Type B pancreatic cell (in vitro differentiated cells): ENCODE data around the gene MED15. TPM values are rescaled to one million over a fixed set of nuclear protein-coding genes. Genes with fewer than 3 reads are reported as not detected.

Source experiments
- DNase-seq: peaks from one replicate; pipeline ENCODE4 v3.0.0; 2021; ENCODE audit warnings: mixed read lengths; ENCODE audit not compliant: unreplicated experiment; ENCODE audit errors: extremely low spot score
- H3K27ac Mint-ChIP-seq: 2 replicates; pipeline ENCODE4 v1.8.0; 2021; ENCODE audit warnings: mild to moderate bottlenecking, mixed read lengths
- H3K27me3 Mint-ChIP-seq: 2 replicates; pipeline ENCODE4 v1.8.0; 2021; ENCODE audit warnings: mixed read lengths
- H3K36me3 Mint-ChIP-seq: 2 replicates; pipeline ENCODE4 v1.8.0; 2021; ENCODE audit warnings: mixed read lengths
- H3K4me1 Mint-ChIP-seq: one replicate; pipeline ENCODE4 v1.8.0; 2021; ENCODE audit warnings: mixed read lengths; ENCODE audit not compliant: unreplicated experiment
- H3K4me3 Mint-ChIP-seq: 2 replicates; pipeline ENCODE4 v1.8.0; 2021; ENCODE audit warnings: mild to moderate bottlenecking, mixed read lengths
- H3K9me3 Mint-ChIP-seq: 2 replicates; pipeline ENCODE4 v1.8.0; 2021; ENCODE audit warnings: mixed read lengths
- total RNA-seq: library from RNA; stranded (reverse); gene quantifications from 2 replicates; pipeline ENCODE4 v1.2.1, GENCODE V29; 2021; ENCODE audit warnings: low replicate concordance
- TF ChIP-seq, protein P1 (sequence below): fragments of 200-600 bp; sonication (generic); conservative IDR thresholded peaks from 2 replicates; pipeline ENCODE4 v1.5.0; 2021; ENCODE audit warnings: antibody characterized with exemption, mild to moderate bottlenecking

The MED15 gene
- total RNA-seq, 1 donor from 2014 or later = 90.8 TPM

DNA sequence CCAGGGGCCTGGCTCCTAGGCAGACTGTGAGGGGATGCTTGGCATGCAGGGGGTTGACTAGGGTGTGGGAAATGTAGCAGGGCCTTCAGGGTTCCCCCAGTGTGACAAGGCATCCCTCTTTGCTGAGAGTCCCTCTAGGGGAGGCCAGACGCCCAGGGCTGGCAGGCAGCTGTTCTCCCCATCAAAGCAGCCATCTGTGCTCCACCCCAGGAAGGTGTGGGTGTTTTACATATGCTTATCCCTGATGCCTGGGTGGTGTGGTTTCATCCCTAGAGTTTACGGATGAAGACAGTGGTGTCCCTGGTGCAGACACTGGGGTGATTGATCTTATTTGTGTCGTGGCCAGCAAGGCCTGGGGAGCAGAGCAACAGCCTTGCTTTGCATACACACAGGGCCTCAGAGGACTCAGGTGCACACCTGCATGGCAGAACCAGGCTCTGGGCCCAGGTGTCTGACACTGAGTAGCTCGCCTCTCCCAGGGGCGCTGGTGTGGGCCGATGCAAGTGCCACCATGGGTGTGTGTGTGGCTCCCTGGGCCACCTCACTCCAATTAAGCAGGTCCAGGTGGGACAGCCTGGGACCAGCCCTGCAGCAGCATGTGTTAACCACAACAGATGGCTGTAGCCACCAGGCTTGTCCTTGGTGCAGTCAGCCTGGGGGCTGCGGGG, 74.2 kb downstream of the MED15 start:
- TF ChIP-seq, protein P1, sequence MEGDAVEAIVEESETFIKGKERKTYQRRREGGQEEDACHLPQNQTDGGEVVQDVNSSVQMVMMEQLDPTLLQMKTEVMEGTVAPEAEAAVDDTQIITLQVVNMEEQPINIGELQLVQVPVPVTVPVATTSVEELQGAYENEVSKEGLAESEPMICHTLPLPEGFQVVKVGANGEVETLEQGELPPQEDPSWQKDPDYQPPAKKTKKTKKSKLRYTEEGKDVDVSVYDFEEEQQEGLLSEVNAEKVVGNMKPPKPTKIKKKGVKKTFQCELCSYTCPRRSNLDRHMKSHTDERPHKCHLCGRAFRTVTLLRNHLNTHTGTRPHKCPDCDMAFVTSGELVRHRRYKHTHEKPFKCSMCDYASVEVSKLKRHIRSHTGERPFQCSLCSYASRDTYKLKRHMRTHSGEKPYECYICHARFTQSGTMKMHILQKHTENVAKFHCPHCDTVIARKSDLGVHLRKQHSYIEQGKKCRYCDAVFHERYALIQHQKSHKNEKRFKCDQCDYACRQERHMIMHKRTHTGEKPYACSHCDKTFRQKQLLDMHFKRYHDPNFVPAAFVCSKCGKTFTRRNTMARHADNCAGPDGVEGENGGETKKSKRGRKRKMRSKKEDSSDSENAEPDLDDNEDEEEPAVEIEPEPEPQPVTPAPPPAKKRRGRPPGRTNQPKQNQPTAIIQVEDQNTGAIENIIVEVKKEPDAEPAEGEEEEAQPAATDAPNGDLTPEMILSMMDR = no peak
- peaks cover 1% of the 10 kb centered on the region for H3K4me1 Mint-ChIP-seq
- no peaks in the 10 kb centered on the region for H3K9me3 Mint-ChIP-seq
- no peaks in the 10 kb centered on the region for H3K27me3 Mint-ChIP-seq
- no peak overlapping the region for H3K4me3 Mint-ChIP-seq
- H3K36me3 Mint-ChIP-seq = peaks cover 3% of the 10 kb centered on the region
- H3K27ac Mint-ChIP-seq = no peak overlapping the region
- DNase-seq = no peak

DNA sequence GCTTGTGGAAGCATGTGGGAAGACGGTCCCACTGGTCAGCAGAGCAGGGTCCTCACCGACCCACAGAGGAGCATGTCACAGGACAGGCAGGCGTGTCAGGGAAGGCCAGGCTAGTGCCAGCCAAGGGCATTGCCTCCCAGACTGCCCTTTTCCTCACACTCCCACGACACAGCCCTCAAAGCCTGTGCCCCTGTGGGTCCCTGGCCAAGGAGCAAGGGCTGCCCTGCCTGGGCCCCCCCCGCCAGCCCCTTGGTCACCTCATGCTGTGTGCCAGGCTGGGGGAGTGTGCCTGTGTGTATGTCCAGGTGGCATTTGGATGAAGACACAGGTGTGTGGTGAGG, 74.7 kb downstream of the MED15 start:
- Mint-ChIP-seq H3K4me3 (no peak overlapping the region), H3K27me3 (no peaks in the 10 kb centered on the region), H3K9me3 (no peaks in the 10 kb centered on the region), H3K36me3 (peaks cover 3% of the 10 kb centered on the region), H3K4me1 (no peaks in the 10 kb centered on the region), H3K27ac (no peak overlapping the region)
- DNase-seq = no peak
- TF ChIP-seq, protein P1 = no peak

DNA sequence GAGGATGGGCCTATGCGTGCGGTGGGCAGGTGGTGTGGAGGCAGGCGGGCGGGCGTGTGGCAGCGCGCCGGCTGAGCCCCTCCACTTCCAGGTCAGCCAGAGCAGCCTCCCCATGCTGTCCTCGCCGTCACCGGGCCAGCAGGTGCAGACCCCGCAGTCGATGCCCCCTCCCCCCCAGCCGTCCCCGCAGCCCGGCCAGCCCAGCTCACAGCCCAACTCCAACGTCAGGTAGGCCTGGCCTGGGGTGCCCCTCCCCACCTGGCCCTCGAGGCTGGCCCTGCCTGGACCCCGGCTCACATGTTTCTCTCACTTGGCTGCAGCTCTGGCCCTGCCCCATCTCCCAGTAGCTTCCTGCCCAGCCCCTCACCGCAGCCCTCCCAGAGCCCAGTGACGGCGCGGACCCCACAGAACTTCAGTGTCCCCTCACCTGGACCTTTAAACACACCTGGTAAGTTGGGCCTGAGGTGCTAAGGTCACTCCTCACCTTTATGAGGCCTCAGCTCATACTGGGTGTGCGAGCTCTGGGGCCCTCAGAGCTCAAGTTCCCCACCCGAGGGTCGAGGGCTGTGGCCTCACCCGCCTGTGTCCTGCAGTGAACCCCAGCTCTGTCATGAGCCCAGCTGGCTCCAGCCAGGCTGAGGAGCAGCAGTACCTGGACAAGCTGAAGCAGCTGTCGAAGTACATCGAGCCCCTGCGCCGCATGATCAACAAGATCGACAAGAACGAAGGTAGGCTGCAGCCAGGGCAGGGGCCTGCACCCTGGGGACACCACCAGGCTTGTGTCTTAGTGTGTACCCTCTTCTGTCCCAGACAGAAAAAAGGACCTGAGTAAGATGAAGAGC, 75.3 kb downstream of the MED15 start:
- DNase-seq = no peak
- Mint-ChIP-seq H3K36me3 (peaks cover 3% of the 10 kb centered on the region), H3K27ac (no peak overlapping the region), H3K4me3 (no peak overlapping the region), H3K27me3 (no peaks in the 10 kb centered on the region), H3K9me3 (no peaks in the 10 kb centered on the region), H3K4me1 (no peaks in the 10 kb centered on the region)
- TF ChIP-seq, protein P1 = no peak

DNA sequence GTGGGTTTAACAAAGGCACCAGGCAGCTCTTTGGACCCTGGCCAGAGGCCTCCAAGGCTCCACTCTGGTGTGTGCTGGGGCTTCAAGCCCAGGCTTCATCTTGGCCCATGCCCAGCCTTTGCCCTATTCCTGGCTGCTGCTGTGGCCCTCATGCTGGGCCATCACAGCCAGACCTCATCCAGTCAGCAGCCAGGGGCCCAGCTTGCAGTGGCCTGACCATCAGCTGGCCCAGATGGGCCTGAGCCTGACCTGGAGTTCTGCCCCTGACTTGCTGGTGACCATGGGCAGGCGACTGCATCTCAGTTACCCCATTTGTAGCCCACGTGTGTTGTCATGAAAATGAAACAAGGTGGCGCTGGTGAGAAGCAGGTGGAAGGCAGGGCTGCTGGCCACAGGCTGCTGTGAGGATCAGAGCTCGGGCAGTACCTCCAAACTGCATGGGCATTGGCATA, 76.1 kb downstream of the MED15 start:
- no peak for DNase-seq
- Mint-ChIP-seq H3K27me3 (no peaks in the 10 kb centered on the region), H3K36me3 (peaks cover 2% of the 10 kb centered on the region), H3K27ac (no peak overlapping the region), H3K9me3 (no peaks in the 10 kb centered on the region), H3K4me1 (no peaks in the 10 kb centered on the region), H3K4me3 (no peak overlapping the region)
- TF ChIP-seq, protein P1 = no peak

DNA sequence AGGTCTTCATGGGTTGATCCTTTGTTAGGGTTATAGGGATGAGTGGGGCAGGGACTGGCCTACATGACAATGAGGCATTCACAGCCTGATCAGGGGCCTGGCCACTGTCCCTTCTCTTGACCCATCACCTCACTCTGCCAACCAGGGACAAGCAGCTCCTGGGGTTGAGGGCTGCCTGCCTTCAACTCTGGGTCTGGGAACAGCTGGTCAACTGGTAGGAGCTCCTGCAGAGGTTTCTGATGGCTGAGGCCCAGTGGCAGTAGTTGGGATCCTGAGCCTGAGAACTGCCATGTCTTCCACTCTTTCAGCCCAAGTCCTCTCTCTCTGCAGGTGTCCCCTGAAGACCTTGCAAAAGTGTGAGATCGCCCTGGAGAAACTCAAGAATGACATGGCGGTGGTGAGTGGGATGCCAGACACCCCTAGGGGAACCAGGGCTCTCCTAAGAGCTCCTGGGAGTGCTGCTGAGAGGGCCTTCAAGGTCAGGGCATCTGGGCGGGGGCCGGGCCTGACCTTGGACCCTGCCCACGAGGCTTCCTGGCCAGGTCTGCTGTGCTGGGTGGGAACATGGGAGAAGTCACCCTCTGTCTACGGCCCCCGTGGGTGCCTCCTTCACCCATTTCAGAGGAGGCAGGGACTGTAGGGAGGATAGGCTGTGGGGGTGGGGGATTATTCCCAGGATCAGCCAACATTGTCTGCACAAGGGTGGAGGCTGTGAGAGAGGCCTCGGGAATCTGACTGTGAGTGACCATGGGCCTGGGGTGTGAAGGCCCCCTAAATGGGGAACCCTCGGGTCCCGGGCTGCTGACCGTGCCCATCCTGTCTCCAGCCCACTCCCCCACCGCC, 76.8 kb downstream of the MED15 start:
- no peak for DNase-seq
- H3K27ac Mint-ChIP-seq = no peak overlapping the region
- no peaks in the 10 kb centered on the region for H3K27me3 Mint-ChIP-seq
- no peaks in the 10 kb centered on the region for H3K36me3 Mint-ChIP-seq
- no peaks in the 10 kb centered on the region for H3K9me3 Mint-ChIP-seq
- TF ChIP-seq, protein P1 = no peak
- H3K4me1 Mint-ChIP-seq = no peaks in the 10 kb centered on the region
- H3K4me3 Mint-ChIP-seq = no peak overlapping the region
